HepG2 (cell line): ENCODE results near the gene CHD9NB. TPM values are rescaled to one million over a fixed set of nuclear protein-coding genes. Genes with fewer than 3 reads are reported as not detected.

Experiments
- ESRRA ChIP-seq: sonication (generic); formaldehyde crosslinking; IDR thresholded peaks from 2 replicates; pipeline ENCODE4 v1.5.1; 2020; ENCODE audit warnings: mild to moderate bottlenecking, low read depth, missing genetic modification reagents
- FIP1L1 ChIP-seq: fragments of 200-400 bp; formaldehyde crosslinking; IDR thresholded peaks from 2 replicates; pipeline ENCODE4 v1.6.1; 2018; ENCODE audit warnings: low read depth, mild to moderate bottlenecking, low read length, moderate library complexity, borderline replicate concordance; ENCODE audit not compliant: insufficient read depth
- KDM5B ChIP-seq: sonication (generic); formaldehyde crosslinking; IDR thresholded peaks from 2 replicates; pipeline ENCODE4 v1.4.0; 2020; ENCODE audit warnings: missing genetic modification reagents, mild to moderate bottlenecking, borderline replicate concordance
- MTERF4 ChIP-seq: sonication (generic); formaldehyde crosslinking; IDR thresholded peaks from 2 replicates; pipeline ENCODE4 v1.8.0; 2023; ENCODE audit warnings: mild to moderate bottlenecking, missing genetic modification reagents
- NFIB ChIP-seq: sonication (generic); formaldehyde crosslinking; IDR thresholded peaks from 2 replicates; pipeline ENCODE4 v1.9.0; 2021; ENCODE audit warnings: missing genetic modification reagents, mild to moderate bottlenecking, borderline replicate concordance
- ONECUT2 ChIP-seq: sonication (generic); formaldehyde crosslinking; IDR thresholded peaks from 2 replicates; pipeline ENCODE4 v1.4.0; 2020; ENCODE audit warnings: missing genetic modification reagents
- REST ChIP-seq, 2 experiments: IDR thresholded peaks; 2 replicates each; pipeline ENCODE4 v1.6.1; 2011 to 2012; ENCODE audit warnings: low read length in 2 of 2, borderline replicate concordance in 1 of 2, low read depth in 1 of 2, mild to moderate bottlenecking in 1 of 2, moderate library complexity in 1 of 2
- TARDBP ChIP-seq: sonication (generic); formaldehyde crosslinking; IDR thresholded peaks from 2 replicates; pipeline ENCODE4 v1.8.0; 2022; ENCODE audit warnings: mild to moderate bottlenecking, missing genetic modification reagents
- ZBTB46 ChIP-seq: sonication (generic); formaldehyde crosslinking; IDR thresholded peaks from 2 replicates; pipeline ENCODE4 v1.4.0; 2020; ENCODE audit warnings: mild to moderate bottlenecking, missing genetic modification reagents, borderline replicate concordance
- ZFP36L1 ChIP-seq: sonication (generic); formaldehyde crosslinking; IDR thresholded peaks from 2 replicates; pipeline ENCODE4 v1.8.0; 2022; ENCODE audit warnings: mild to moderate bottlenecking, missing genetic modification reagents, moderate library complexity
- ZHX2 ChIP-seq, 2 experiments: sonication (generic) in 1 of 2; formaldehyde crosslinking in 1 of 2; IDR thresholded peaks; 2 replicates each; pipeline versions ENCODE4 v1.6.1 to v1.9.0; 2014 to 2022; ENCODE audit warnings: antibody characterized with exemption in 1 of 2, borderline replicate concordance in 1 of 2, inconsistent platforms in 1 of 2, low read depth in 1 of 2, missing genetic modification reagents in 1 of 2
- ZNF264 ChIP-seq: sonication (generic); formaldehyde crosslinking; IDR thresholded peaks from 2 replicates; pipeline ENCODE4 v1.4.0; 2020; ENCODE audit warnings: missing genetic modification reagents
- ZNF75D ChIP-seq: sonication (generic); formaldehyde crosslinking; IDR thresholded peaks from 2 replicates; pipeline ENCODE4 v1.8.1; 2023; ENCODE audit warnings: missing genetic modification reagents, mild to moderate bottlenecking, borderline replicate concordance
- ZNF850 ChIP-seq: sonication (generic); formaldehyde crosslinking; conservative IDR thresholded peaks from 2 replicates; pipeline ENCODE4 v1.9.0; 2021; ENCODE audit warnings: mild to moderate bottlenecking, missing genetic modification reagents
- polyA plus RNA-seq, 8 experiments: library from polyadenylated mRNA; depleted of rRNA in 3 of 8; stranded (reverse) in 7 of 8; unstranded in 1 of 8; fragments of >200 nt; fragmentation: Illumina TruSeq in 4 of 8; extraction: Trizol in 4 of 8; gene quantifications; 2 replicates each; pipeline versions ENCODE4 v1.2.1 to v1.2.3, GENCODE V29; 2011 to 2016; ENCODE audit warnings: low read depth in 4 of 8, missing spikeins in 1 of 8, mixed read lengths in 1 of 8; ENCODE audit not compliant: insufficient read depth in 1 of 8
- total RNA-seq, 5 experiments: library from RNA; depleted of rRNA; stranded (reverse); fragments of >200 nt; fragmentation: Illumina TruSeq; extraction: Trizol; gene quantifications; 2 replicates each; pipeline ENCODE4 v1.2.3, GENCODE V29; 2016; ENCODE audit warnings: low read depth in 1 of 5

The CHD9NB gene
- total and polyA plus RNA-seq, 2 of the 13 experiments (the other 11 are each of a cell fraction or from before 2014, with no cell fraction given): 0.17 to 0.18 TPM

GRCh38 chr16:53099318-53100130, 46.8 kb upstream of the CHD9NB start (continued):
- TF ChIP-seq REST (IDR thresholded peaks at IDR 0.05; ENCODE audit: borderline replicate concordance in 1 of 2, low read depth in 1 of 2, low read length in 2 of 2) (0 out of 4 replicates have a peak, but pooled peaks of 1 of the 2 experiments have one; percentile 22), MTERF4 (CRISPR knock-in tag) (peak; percentile 90), ZFP36L1 (CRISPR knock-in tag) (no peak), ONECUT2 (no peak), KDM5B (CRISPR knock-in tag) (peak; percentile 60; the same call in 1 of the 2 replicates), ZNF75D (CRISPR knock-in tag) (no peak), ZBTB46 (no peak), ZNF850 (CRISPR knock-in tag) (no peak), ZHX2 (IDR thresholded peaks at IDR 0.05; ENCODE audit: low read depth) (0 out of 2 replicates have a peak, but pooled peaks have one; percentile 53), ZHX2 (CRISPR knock-in tag; IDR thresholded peaks at IDR 0.05; ENCODE audit: borderline replicate concordance) (no peak), TARDBP (0 out of 2 replicates have a peak, but pooled peaks have one; percentile 3), NFIB (CRISPR knock-in tag) (no peak), ESRRA (0 out of 2 replicates have a peak, but pooled peaks have one; percentile 47), ZNF264 (CRISPR knock-in tag) (no peak), FIP1L1 (0 out of 2 replicates have a peak, but pooled peaks have one; percentile 28)
